Glutamatergic neuron (in vitro differentiated cells): ENCODE measurements around the gene VAPA. TPM values are rescaled to one million over a fixed set of nuclear protein-coding genes. Genes with fewer than 3 reads are reported as not detected.

Experiments
- DNase-seq: peaks from one replicate; pipeline ENCODE4 v3.0.0; 2022
- H3K27ac Mint-ChIP-seq: one replicate; pipeline ENCODE4 v1.8.0; 2020; ENCODE audit warnings: mild to moderate bottlenecking, mixed read lengths, inconsistent platforms; ENCODE audit not compliant: unreplicated experiment
- H3K27me3 Mint-ChIP-seq: one replicate; pipeline ENCODE4 v1.8.0; 2020; ENCODE audit warnings: mild to moderate bottlenecking, moderate library complexity, mixed read lengths, inconsistent platforms; ENCODE audit not compliant: unreplicated experiment
- H3K36me3 Mint-ChIP-seq: one replicate; pipeline ENCODE4 v1.8.0; 2020; ENCODE audit warnings: mild to moderate bottlenecking, mixed read lengths, inconsistent platforms; ENCODE audit not compliant: unreplicated experiment
- H3K4me1 Mint-ChIP-seq: one replicate; pipeline ENCODE4 v1.8.0; 2020; ENCODE audit warnings: mild to moderate bottlenecking, low read depth, mixed read lengths, inconsistent platforms; ENCODE audit not compliant: unreplicated experiment
- H3K4me3 Mint-ChIP-seq: one replicate; pipeline ENCODE4 v1.8.0; 2020; ENCODE audit warnings: mild to moderate bottlenecking, mixed read lengths, inconsistent platforms; ENCODE audit not compliant: unreplicated experiment
- H3K9me3 Mint-ChIP-seq: one replicate; pipeline ENCODE4 v1.8.0; 2020; ENCODE audit warnings: mild to moderate bottlenecking, moderate library complexity, mixed read lengths, inconsistent platforms; ENCODE audit not compliant: unreplicated experiment
- CTCF ChIP-seq: fragments of 200-600 bp; sonication (generic); IDR thresholded peaks from one replicate; pipeline ENCODE4 v1.5.0; 2021; ENCODE audit not compliant: partially characterized antibody, unreplicated experiment
- total RNA-seq: library from RNA; stranded (reverse); fragmentation: NEBNext Ultra II Directional; extraction: Animal tissue kit (Norgen Biotek cat#: 25700); gene quantifications from one replicate; pipeline ENCODE4 v1.2.1, GENCODE V29; 2021; ENCODE audit not compliant: unreplicated experiment

The VAPA gene
- total RNA-seq, 1 donor from 2014 or later = 187 TPM

GRCh38 chr18:9878095-9878494 is 35.7 kb upstream of the VAPA start:
- DNase-seq = no peak
- Mint-ChIP-seq H3K27ac (no peak overlapping the region), H3K4me3 (no peak overlapping the region), H3K9me3 (peaks cover 2% of the 10 kb centered on the region), H3K27me3 (no peaks in the 10 kb centered on the region), H3K36me3 (no peaks in the 10 kb centered on the region), H3K4me1 (no peaks in the 10 kb centered on the region)
- TF ChIP-seq CTCF = no peak

- H3K4me1 Mint-ChIP-seq = no peaks in the 10 kb centered on the region
- no peaks in the 10 kb centered on the region for H3K27me3 Mint-ChIP-seq
- peaks cover 2% of the 10 kb centered on the region for H3K9me3 Mint-ChIP-seq
- H3K4me3 Mint-ChIP-seq = no peak overlapping the region
- H3K27ac Mint-ChIP-seq = no peak overlapping the region
- no peak for TF ChIP-seq CTCF
- no peaks in the 10 kb centered on the region for H3K36me3 Mint-ChIP-seq
- no peak for DNase-seq
These were observed 35.0 kb upstream of the VAPA start for GRCh38 chr18:9878783-9879242.

GRCh38 chr18:9884090-9884489 is 29.7 kb upstream of the VAPA start:
- DNase-seq = no peak
- H3K27me3 Mint-ChIP-seq = no peaks in the 10 kb centered on the region
- H3K27ac Mint-ChIP-seq = no peak overlapping the region
- no peaks in the 10 kb centered on the region for H3K4me1 Mint-ChIP-seq
- peaks cover 4% of the 10 kb centered on the region for H3K9me3 Mint-ChIP-seq
- TF ChIP-seq CTCF = no peak
- H3K36me3 Mint-ChIP-seq = no peaks in the 10 kb centered on the region
- H3K4me3 Mint-ChIP-seq = no peak overlapping the region

- no peaks in the 10 kb centered on the region for H3K4me1 Mint-ChIP-seq
- H3K27me3 Mint-ChIP-seq = no peaks in the 10 kb centered on the region
- DNase-seq = no peak
- H3K4me3 Mint-ChIP-seq = no peak overlapping the region
- no peak overlapping the region for H3K27ac Mint-ChIP-seq
- H3K36me3 Mint-ChIP-seq = no peaks in the 10 kb centered on the region
- no peak for TF ChIP-seq CTCF
- peaks cover 4% of the 10 kb centered on the region for H3K9me3 Mint-ChIP-seq
These were observed 29.2 kb upstream of the VAPA start for GRCh38 chr18:9884532-9885140.

GRCh38 chr18:9885170-9886004 is 28.4 kb upstream of the VAPA start, which contains the start of gene TXNDC2:
TSS of gene TXNDC2 (plus strand) at chr18:9885973. CDS start at chr18:9886681, 708 bp downstream.
- no peak for TF ChIP-seq CTCF
- no peak for DNase-seq
- H3K4me3 Mint-ChIP-seq = no peak within 1 kb of the TSS
- no peaks in the 10 kb centered on the region for H3K27me3 Mint-ChIP-seq
- H3K36me3 Mint-ChIP-seq = no peaks in the 10 kb centered on the region
- no peak within 1 kb of the TSS for H3K27ac Mint-ChIP-seq
- H3K9me3 Mint-ChIP-seq = peaks cover 4% of the 10 kb centered on the region
- H3K4me1 Mint-ChIP-seq = no peaks in the 10 kb centered on the region
